ENCODE results near the gene TRAPPC5.

Gene TRAPPC5

DNA sequence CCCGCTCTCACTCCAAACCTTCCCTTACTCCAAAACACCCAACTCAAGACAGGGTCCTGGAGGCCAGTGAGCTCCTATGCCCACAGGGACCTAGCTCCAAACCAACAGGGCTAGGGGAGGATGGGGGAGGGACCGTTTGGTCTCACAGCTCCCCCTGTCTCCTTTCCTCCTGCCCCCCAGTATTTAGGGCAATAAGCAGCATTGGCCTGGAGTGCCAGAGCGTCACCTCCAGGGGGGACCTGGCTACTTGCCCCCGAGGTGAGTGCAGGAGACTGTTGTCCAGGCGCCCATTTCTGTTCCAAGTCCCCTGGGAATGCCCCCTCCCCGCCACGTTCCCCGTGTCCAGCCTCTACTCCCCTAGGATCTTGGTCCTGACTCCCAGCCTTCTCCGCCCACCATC, 11.0 kb upstream of the TRAPPC5 start (continued):
- TF ChIP-seq, protein P1, sequence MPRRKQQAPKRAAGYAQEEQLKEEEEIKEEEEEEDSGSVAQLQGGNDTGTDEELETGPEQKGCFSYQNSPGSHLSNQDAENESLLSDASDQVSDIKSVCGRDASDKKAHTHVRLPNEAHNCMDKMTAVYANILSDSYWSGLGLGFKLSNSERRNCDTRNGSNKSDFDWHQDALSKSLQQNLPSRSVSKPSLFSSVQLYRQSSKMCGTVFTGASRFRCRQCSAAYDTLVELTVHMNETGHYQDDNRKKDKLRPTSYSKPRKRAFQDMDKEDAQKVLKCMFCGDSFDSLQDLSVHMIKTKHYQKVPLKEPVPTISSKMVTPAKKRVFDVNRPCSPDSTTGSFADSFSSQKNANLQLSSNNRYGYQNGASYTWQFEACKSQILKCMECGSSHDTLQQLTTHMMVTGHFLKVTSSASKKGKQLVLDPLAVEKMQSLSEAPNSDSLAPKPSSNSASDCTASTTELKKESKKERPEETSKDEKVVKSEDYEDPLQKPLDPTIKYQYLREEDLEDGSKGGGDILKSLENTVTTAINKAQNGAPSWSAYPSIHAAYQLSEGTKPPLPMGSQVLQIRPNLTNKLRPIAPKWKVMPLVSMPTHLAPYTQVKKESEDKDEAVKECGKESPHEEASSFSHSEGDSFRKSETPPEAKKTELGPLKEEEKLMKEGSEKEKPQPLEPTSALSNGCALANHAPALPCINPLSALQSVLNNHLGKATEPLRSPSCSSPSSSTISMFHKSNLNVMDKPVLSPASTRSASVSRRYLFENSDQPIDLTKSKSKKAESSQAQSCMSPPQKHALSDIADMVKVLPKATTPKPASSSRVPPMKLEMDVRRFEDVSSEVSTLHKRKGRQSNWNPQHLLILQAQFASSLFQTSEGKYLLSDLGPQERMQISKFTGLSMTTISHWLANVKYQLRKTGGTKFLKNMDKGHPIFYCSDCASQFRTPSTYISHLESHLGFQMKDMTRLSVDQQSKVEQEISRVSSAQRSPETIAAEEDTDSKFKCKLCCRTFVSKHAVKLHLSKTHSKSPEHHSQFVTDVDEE (CRISPR knock-in tag; IDR thresholded peaks at IDR 0.05): no peak
- TF ChIP-seq ZNF70 (CRISPR knock-in tag; IDR thresholded peaks at IDR 0.05) (no peak), ZFP3 (CRISPR knock-in tag; IDR thresholded peaks at IDR 0.05) (no peak), PPARA (CRISPR knock-in tag; IDR thresholded peaks at IDR 0.05; ENCODE audit: borderline replicate concordance) (no peak), TCF4 (CRISPR knock-in tag; IDR thresholded peaks at IDR 0.05; ENCODE audit: borderline replicate concordance) (no peak), SNAI2 (CRISPR knock-in tag; IDR thresholded peaks at IDR 0.05) (no peak), RARB (CRISPR knock-in tag; IDR thresholded peaks at IDR 0.05) (no peak), ISL1 (CRISPR knock-in tag; IDR thresholded peaks at IDR 0.05) (no peak)
- TF ChIP-seq, protein P2, sequence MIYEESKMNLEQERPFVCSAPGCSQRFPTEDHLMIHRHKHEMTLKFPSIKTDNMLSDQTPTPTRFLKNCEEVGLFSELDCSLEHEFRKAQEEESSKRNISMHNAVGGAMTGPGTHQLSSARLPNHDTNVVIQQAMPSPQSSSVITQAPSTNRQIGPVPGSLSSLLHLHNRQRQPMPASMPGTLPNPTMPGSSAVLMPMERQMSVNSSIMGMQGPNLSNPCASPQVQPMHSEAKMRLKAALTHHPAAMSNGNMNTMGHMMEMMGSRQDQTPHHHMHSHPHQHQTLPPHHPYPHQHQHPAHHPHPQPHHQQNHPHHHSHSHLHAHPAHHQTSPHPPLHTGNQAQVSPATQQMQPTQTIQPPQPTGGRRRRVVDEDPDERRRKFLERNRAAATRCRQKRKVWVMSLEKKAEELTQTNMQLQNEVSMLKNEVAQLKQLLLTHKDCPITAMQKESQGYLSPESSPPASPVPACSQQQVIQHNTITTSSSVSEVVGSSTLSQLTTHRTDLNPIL (CRISPR knock-in tag; IDR thresholded peaks at IDR 0.05; ENCODE audit: low read depth): no peak

GRCh38 chr19:7670150-7670783, 10.4 kb upstream of the TRAPPC5 start:
- ATAC-seq: no peak
- no peak for TF ChIP-seq OSR1 (CRISPR knock-in tag; IDR thresholded peaks at IDR 0.05)
- TF ChIP-seq, protein P2 (CRISPR knock-in tag; IDR thresholded peaks at IDR 0.05; ENCODE audit: low read depth): no peak
- no peak for TF ChIP-seq ZC3H10 (CRISPR knock-in tag; IDR thresholded peaks at IDR 0.05)
- TF ChIP-seq TCF4 (CRISPR knock-in tag; IDR thresholded peaks at IDR 0.05; ENCODE audit: borderline replicate concordance): no peak
- TF ChIP-seq CSRNP3 (CRISPR knock-in tag; IDR thresholded peaks at IDR 0.05): no peak
- TF ChIP-seq ZNF70 (CRISPR knock-in tag; IDR thresholded peaks at IDR 0.05): no peak
- no peak for TF ChIP-seq PPARA (CRISPR knock-in tag; IDR thresholded peaks at IDR 0.05; ENCODE audit: borderline replicate concordance)
- TF ChIP-seq BACH2 (CRISPR knock-in tag; IDR thresholded peaks at IDR 0.05; ENCODE audit: borderline replicate concordance): no peak
- TF ChIP-seq, protein P3, sequence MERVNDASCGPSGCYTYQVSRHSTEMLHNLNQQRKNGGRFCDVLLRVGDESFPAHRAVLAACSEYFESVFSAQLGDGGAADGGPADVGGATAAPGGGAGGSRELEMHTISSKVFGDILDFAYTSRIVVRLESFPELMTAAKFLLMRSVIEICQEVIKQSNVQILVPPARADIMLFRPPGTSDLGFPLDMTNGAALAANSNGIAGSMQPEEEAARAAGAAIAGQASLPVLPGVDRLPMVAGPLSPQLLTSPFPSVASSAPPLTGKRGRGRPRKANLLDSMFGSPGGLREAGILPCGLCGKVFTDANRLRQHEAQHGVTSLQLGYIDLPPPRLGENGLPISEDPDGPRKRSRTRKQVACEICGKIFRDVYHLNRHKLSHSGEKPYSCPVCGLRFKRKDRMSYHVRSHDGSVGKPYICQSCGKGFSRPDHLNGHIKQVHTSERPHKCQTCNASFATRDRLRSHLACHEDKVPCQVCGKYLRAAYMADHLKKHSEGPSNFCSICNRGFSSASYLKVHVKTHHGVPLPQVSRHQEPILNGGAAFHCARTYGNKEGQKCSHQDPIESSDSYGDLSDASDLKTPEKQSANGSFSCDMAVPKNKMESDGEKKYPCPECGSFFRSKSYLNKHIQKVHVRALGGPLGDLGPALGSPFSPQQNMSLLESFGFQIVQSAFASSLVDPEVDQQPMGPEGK (CRISPR knock-in tag; IDR thresholded peaks at IDR 0.05; ENCODE audit: borderline replicate concordance): no peak
- TF ChIP-seq ZFP30 (CRISPR knock-in tag; IDR thresholded peaks at IDR 0.05): no peak
- TF ChIP-seq ISL1 (CRISPR knock-in tag; IDR thresholded peaks at IDR 0.05): no peak
- TF ChIP-seq GLIS3 (CRISPR knock-in tag; IDR thresholded peaks at IDR 0.05): no peak
- no peak for TF ChIP-seq RARB (CRISPR knock-in tag; IDR thresholded peaks at IDR 0.05)
- TF ChIP-seq SNAI2 (CRISPR knock-in tag; IDR thresholded peaks at IDR 0.05): no peak
- TF ChIP-seq, protein P4, sequence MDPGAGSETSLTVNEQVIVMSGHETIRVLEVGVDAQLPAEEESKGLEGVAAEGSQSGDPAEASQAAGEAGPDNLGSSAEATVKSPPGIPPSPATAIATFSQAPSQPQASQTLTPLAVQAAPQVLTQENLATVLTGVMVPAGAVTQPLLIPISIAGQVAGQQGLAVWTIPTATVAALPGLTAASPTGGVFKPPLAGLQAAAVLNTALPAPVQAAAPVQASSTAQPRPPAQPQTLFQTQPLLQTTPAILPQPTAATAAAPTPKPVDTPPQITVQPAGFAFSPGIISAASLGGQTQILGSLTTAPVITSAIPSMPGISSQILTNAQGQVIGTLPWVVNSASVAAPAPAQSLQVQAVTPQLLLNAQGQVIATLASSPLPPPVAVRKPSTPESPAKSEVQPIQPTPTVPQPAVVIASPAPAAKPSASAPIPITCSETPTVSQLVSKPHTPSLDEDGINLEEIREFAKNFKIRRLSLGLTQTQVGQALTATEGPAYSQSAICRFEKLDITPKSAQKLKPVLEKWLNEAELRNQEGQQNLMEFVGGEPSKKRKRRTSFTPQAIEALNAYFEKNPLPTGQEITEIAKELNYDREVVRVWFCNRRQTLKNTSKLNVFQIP (CRISPR knock-in tag; IDR thresholded peaks at IDR 0.05; ENCODE audit: borderline replicate concordance, low read depth): no peak
- TF ChIP-seq ZNF8 (CRISPR knock-in tag; IDR thresholded peaks at IDR 0.05): no peak
- TF ChIP-seq ZNF565 (CRISPR knock-in tag; conservative IDR thresholded peaks at IDR 0.05; ENCODE audit: low read depth): no peak
- no peak for TF ChIP-seq ZFP3 (CRISPR knock-in tag; IDR thresholded peaks at IDR 0.05)
- no peak for TF ChIP-seq ESRRG (CRISPR knock-in tag; IDR thresholded peaks at IDR 0.05)
- TF ChIP-seq, protein P1 (CRISPR knock-in tag; IDR thresholded peaks at IDR 0.05): no peak
